Activated naive CD8-positive, alpha-beta T cell treated with anti-CD3 and anti-CD28 coated beads for 36 hours (primary cell): Measurements from ENCODE around the gene DENND10. TPM values are rescaled to one million over a fixed set of nuclear protein-coding genes. Genes with fewer than 3 reads are reported as not detected.

Experiments
- DNase-seq: peaks from one replicate; pipeline ENCODE4 v3.0.0; 2021
- H3K27ac Mint-ChIP-seq: one replicate; pipeline ENCODE4 v1.8.0; 2022; ENCODE audit warnings: mild to moderate bottlenecking, moderate library complexity, mixed read lengths
- H3K27me3 Mint-ChIP-seq: one replicate; pipeline ENCODE4 v1.8.0; 2022; ENCODE audit warnings: mild to moderate bottlenecking, mixed read lengths
- H3K36me3 Mint-ChIP-seq: one replicate; pipeline ENCODE4 v1.8.0; 2021; ENCODE audit warnings: mild to moderate bottlenecking, mixed read lengths
- H3K4me1 Mint-ChIP-seq: one replicate; pipeline ENCODE4 v1.8.0; 2021; ENCODE audit warnings: mixed read lengths
- H3K4me3 Mint-ChIP-seq: one replicate; pipeline ENCODE4 v1.8.0; 2022; ENCODE audit warnings: mild to moderate bottlenecking, moderate library complexity, mixed read lengths
- H3K9me3 Mint-ChIP-seq: one replicate; pipeline ENCODE4 v1.8.0; 2022; ENCODE audit warnings: mixed read lengths
- total RNA-seq, 2 experiments: library from RNA; stranded (reverse); gene quantifications; one replicate each; pipeline ENCODE4 v1.2.3, GENCODE V29; 2021

Gene DENND10
- total RNA-seq, 2 experiments from 2014 or later, result 14.6 to 17.8 TPM

GRCh38 chr10:119112056-119112455 lies 8.1 kb downstream of the DENND10 start:
- H3K4me3 Mint-ChIP-seq, result no peak overlapping the region
- H3K27ac Mint-ChIP-seq, result no peak overlapping the region
- no peaks in the 10 kb centered on the region for H3K9me3 Mint-ChIP-seq
- no peak for DNase-seq
- H3K4me1 Mint-ChIP-seq, result no peaks in the 10 kb centered on the region
- peaks cover 3% of the 10 kb centered on the region for H3K36me3 Mint-ChIP-seq
- H3K27me3 Mint-ChIP-seq, result no peaks in the 10 kb centered on the region

DNA sequence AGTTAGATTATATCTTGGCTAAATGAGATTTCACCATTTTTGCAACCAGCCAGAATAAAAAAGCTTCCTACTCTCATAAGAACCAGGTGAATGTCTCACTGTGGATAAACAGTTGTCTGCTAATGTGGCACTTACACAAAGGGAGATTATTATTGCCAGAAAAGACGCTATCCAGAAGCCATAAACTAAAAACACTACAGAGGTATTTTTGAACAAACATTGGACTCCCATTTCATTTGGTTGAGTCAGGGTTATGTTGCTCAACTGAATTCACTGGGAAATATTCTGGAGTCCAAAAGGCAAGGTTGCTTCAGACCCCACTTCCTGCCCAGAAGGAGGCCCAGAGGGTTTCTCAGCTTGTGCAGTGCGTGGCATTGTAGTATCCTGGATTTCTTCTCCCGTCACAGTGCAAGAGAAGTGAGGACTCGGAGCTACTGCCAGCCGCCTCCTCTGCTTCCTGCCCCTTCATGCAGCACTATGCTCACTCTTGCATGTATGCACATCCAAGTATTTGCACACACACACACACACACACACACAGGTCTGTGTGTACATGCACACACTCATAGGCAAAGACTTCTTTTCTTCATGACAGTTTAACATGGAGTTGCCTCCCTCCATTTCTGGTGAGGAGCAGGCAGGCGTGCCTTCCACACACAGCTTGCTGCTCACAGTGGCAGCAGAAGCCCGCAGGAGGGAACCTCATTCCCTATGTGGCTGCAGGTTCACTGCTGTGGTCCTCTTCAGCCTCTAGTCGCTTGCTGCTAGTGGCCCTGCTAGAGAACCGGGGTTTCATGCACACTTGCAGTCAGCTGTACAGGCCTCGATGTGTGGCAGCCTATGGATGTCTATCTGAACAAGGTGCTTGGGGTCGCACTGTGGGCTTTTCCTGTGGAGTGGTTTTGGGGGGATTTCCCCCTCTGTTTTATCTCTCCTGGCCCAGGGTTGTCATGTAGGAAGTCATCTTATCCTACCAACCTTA lies 10.1 kb downstream of the DENND10 start:
- H3K27ac Mint-ChIP-seq, result no peak overlapping the region

DNA sequence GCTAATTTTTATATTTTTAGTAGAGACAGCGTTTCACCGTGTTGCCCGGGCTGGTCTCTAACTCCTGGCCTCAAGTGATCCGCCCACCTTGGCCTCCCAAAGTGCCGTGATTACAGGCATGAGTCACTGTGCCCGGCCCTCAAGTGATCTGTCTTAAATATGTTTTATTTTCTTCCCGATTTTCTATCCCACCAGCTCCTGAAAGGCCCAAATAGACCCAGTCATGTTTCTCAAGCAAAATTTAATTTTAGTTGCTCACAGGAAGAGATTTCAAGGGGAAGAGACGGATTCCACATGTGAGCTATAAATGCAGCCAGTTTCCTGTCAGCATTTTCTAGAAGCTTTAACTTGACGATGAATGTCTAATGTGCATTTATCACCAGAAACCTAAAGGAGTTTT lies 12.0 kb downstream of the DENND10 start:
- H3K27ac Mint-ChIP-seq, result no peak overlapping the region

More for the DNA sequence above, 10.1 kb downstream of the DENND10 start:
- Mint-ChIP-seq H3K9me3 (no peaks in the 10 kb centered on the region), H3K36me3 (peaks cover 4% of the 10 kb centered on the region), H3K27me3 (no peaks in the 10 kb centered on the region), H3K4me1 (no peaks in the 10 kb centered on the region), H3K4me3 (no peak overlapping the region)
- DNase-seq, result no peak

DNA sequence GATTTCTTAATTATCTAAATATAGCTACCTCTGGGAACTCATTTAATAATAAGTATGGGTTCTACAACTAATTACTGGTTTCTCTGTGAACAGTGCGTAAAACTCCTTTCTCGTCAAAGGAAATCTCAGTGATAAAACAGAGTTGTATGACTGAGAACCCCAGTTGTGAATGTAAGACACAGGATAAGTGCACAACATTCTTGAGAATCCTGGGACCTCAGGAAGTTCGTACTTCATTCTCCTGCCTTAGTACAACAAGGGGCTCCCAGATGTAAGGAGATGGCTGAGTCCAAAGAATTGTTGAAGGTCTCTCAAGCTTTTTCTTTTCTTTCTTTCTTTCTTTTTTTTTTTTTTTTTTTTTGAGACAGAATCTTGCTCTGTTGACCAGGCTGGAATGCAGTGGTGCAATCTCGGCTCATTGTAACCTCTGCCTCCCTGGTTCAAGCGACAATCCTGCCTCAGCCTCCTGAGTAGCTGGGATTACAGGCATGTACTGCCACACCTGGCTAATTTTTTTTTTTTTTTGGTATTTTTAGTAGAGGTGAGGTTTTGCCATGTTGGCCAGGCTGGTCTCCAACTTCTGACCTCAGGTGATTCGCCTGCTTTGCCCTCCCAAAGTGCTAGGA lies 12.5 kb downstream of the DENND10 start:
- H3K4me3 Mint-ChIP-seq, result no peak overlapping the region
- H3K36me3 Mint-ChIP-seq, result peaks cover 9% of the 10 kb centered on the region
- no peaks in the 10 kb centered on the region for H3K27me3 Mint-ChIP-seq
- H3K9me3 Mint-ChIP-seq, result no peaks in the 10 kb centered on the region
- H3K4me1 Mint-ChIP-seq, result peaks cover 5% of the 10 kb centered on the region
- no peak for DNase-seq
- no peak overlapping the region for H3K27ac Mint-ChIP-seq

More for the DNA sequence above, 12.0 kb downstream of the DENND10 start:
- Mint-ChIP-seq H3K36me3 (peaks cover 7% of the 10 kb centered on the region), H3K27me3 (no peaks in the 10 kb centered on the region), H3K4me3 (no peak overlapping the region), H3K9me3 (no peaks in the 10 kb centered on the region), H3K4me1 (peaks cover 5% of the 10 kb centered on the region)
- DNase-seq, result no peak

DNA sequence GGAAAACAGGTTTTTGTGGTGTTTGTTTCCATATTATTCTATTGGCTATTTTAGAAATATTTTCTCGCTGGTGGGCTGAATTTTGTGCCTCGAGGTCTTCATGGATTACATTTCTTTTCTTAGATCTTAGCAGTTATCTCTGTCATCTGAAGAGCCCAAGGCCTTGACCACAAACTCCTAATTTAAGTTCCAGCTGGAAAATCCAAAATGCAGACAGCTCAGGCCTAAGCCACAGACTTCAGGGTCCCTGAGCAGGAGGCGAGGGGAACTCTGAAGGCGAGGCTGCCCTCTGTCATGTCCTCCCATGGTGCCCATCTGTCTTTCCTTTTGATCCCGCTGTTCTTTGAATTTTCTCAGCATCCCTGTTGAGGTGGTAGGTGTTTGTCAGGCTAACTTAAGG lies 14.3 kb downstream of the DENND10 start:
- H3K36me3 Mint-ChIP-seq, result peaks cover 11% of the 10 kb centered on the region
- H3K27me3 Mint-ChIP-seq, result no peaks in the 10 kb centered on the region
- no peak for DNase-seq
- H3K4me3 Mint-ChIP-seq, result no peak overlapping the region
- no peaks in the 10 kb centered on the region for H3K9me3 Mint-ChIP-seq
- H3K27ac Mint-ChIP-seq, result no peak overlapping the region
- H3K4me1 Mint-ChIP-seq, result peaks cover 5% of the 10 kb centered on the region

DNA sequence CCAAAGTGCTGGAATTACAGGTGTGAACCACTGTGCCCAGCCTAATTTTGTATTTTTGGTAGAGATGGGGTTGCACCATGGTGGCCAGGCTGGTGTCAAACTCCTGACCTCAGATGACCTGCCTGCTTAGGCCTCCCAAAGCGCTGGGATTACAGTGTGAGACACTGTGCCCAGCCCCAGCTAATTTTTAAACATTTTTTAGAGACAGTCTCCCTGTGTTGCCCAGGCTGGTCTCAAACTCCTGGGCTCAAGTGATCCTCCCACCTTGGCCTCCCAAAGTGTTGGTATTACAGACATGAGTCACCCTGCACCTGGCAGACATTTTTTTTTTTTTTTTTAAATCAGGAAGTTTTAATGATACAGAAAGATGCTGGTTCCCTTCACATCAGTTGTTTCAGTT lies 15.5 kb downstream of the DENND10 start:
- no peak for DNase-seq
- Mint-ChIP-seq H3K36me3 (peaks cover 11% of the 10 kb centered on the region), H3K9me3 (no peaks in the 10 kb centered on the region), H3K4me3 (no peak overlapping the region), H3K27ac (no peak overlapping the region), H3K27me3 (no peaks in the 10 kb centered on the region), H3K4me1 (peaks cover 5% of the 10 kb centered on the region)

GRCh38 chr10:119120413-119120867 lies 16.5 kb downstream of the DENND10 start:
- no peak for DNase-seq
- Mint-ChIP-seq H3K9me3 (no peaks in the 10 kb centered on the region), H3K4me3 (no peak overlapping the region), H3K36me3 (peaks cover 11% of the 10 kb centered on the region), H3K27ac (no peak overlapping the region), H3K4me1 (peaks cover 5% of the 10 kb centered on the region), H3K27me3 (no peaks in the 10 kb centered on the region)

GRCh38 chr10:119120875-119121274 lies 17.0 kb downstream of the DENND10 start:
- H3K36me3 Mint-ChIP-seq, result peaks cover 13% of the 10 kb centered on the region

DNA sequence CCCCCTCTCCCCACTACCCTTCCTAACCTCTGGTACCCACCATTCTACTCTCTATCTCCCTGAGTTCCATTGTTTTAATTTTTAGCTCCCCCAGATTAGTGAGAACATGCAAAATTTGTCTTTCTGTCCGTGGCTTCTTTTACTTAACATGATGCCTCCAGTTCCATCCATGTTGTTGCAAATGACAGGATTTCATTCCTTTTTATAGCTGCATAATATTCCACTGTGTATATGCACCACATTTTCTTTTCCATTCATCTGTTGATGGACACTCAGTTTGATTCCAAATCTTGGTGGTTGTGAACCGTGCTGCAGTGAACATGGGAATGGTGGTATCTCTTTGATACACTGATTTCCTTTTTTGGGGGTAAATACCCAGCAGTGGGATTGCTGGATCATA lies 22.0 kb downstream of the DENND10 start:
- peaks cover 9% of the 10 kb centered on the region for H3K4me1 Mint-ChIP-seq
- no peaks in the 10 kb centered on the region for H3K9me3 Mint-ChIP-seq
- no peak overlapping the region for H3K27ac Mint-ChIP-seq
- H3K36me3 Mint-ChIP-seq, result peaks cover 30% of the 10 kb centered on the region
- DNase-seq, result no peak
- H3K4me3 Mint-ChIP-seq, result no peak overlapping the region
- no peaks in the 10 kb centered on the region for H3K27me3 Mint-ChIP-seq

More at GRCh38 chr10:119120875-119121274, 17.0 kb downstream of the DENND10 start:
- Mint-ChIP-seq H3K4me1 (peaks cover 5% of the 10 kb centered on the region), H3K27me3 (no peaks in the 10 kb centered on the region), H3K9me3 (no peaks in the 10 kb centered on the region), H3K27ac (no peak overlapping the region), H3K4me3 (no peak overlapping the region)
- DNase-seq, result no peak

DNA sequence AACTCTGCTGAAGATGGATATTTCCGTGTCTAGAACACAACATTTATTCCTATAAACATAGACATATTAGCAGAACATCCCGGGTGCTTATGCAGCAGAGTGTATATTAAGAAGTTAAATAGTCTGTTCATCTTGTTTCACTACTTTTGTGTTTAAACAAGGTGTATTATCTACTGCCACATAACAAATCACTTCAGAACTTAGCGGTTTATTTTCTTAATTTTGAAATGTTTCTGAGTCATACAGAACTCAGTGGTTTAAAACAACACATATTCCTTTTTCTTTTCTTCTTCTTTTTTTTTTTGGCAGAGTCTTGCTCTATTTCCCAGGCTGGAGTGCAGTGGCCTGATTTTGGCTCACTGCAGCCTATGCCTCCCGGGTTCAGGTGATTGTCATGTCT lies 25.8 kb downstream of the DENND10 start:
- Mint-ChIP-seq H3K9me3 (no peaks in the 10 kb centered on the region), H3K36me3 (peaks cover 47% of the 10 kb centered on the region), H3K27ac (no peak overlapping the region), H3K4me1 (peaks cover 33% of the 10 kb centered on the region), H3K27me3 (no peaks in the 10 kb centered on the region), H3K4me3 (no peak overlapping the region)
- DNase-seq, result no peak

DNA sequence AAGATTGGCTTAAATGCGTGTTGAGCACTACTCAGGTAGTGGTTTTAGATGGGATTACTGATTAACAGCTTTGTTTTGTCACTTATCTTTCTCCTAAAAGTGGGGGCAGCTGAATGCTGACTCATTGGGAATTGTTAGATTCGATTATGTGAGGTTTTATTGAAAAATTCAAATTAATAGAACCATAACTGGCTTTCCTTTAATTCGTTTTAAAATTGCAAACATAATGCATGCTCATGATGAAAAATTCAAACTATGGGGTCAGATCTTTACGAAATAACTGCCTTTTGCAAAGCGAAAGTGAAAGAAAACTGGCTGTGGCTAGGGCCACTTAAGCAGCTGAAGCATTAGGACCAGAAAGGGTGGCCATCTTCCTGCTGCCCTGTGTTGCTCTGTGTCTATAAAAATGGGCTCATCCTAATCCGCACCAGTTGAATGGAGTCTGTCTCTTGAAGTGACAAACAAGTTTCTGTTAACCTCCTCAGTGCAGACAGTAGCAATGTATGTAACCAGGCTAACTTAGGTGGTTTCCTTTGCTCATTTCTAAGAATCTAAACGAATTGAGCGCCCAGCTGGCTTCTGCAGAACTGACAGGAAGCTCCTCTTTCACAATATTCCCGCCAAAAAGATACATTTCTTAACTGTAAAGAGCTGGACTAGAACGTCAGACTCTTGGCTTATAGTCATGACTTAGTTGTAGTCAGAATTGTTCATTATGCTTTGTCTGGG lies 27.8 kb downstream of the DENND10 start:
- Mint-ChIP-seq H3K27ac (peak overlapping the region; percentile 89), H3K9me3 (no peaks in the 10 kb centered on the region), H3K27me3 (no peaks in the 10 kb centered on the region), H3K4me3 (peak overlapping the region; percentile 77), H3K4me1 (peaks cover 38% of the 10 kb centered on the region), H3K36me3 (peaks cover 39% of the 10 kb centered on the region)
- DNase-seq, result peak; percentile 29

DNA sequence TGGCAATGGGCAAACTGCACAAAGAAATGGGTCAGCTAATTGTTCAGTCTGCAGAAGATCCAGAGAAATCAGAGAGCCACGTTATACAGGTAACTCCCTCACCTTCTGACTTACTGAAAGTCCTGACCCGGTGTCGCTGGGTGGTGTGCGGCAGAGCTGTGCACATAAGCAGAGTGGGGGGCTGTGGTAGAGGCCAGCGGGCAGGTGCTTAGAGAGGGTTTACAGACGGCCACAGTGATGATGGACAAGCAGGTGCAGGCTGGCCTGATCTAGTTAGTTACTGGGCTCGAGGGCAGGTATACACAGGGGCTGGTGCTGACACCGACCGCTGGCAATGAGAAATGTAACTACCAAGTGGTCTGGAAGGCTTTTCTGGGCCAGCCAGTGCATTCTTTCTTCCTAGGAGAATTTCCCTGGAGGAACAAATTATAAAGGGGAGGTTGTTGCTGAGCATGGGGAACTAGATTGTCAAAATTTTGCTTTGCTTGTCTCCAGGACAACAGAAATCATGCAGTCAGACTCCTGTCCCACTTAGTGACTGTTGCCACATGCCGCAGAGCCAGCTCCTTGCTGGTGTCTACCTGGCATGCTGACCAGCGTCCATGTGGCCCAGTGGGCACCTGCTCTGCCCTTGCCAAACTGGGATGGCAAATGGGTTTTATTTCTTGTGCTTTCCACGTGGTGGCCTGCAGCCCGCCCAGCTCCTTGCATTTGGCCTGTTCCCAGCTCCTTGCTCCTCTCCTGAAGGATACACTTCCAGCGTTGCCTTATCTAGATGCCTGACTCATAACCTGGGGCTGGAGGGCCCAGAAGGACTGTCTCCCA lies 28.8 kb downstream of the DENND10 start:
- no peak overlapping the region for H3K4me3 Mint-ChIP-seq
- H3K27me3 Mint-ChIP-seq, result no peaks in the 10 kb centered on the region
- DNase-seq, result no peak
- no peaks in the 10 kb centered on the region for H3K9me3 Mint-ChIP-seq
- H3K27ac Mint-ChIP-seq, result peak overlapping the region; percentile 89
- peaks cover 38% of the 10 kb centered on the region for H3K4me1 Mint-ChIP-seq
- H3K36me3 Mint-ChIP-seq, result peaks cover 39% of the 10 kb centered on the region

GRCh38 chr10:119133949-119134348 lies 30.0 kb downstream of the DENND10 start:
- H3K27ac Mint-ChIP-seq, result peak overlapping the region; percentile 43
- DNase-seq, result peak; percentile 17
- no peak overlapping the region for H3K4me3 Mint-ChIP-seq
- peaks cover 38% of the 10 kb centered on the region for H3K4me1 Mint-ChIP-seq
- no peaks in the 10 kb centered on the region for H3K9me3 Mint-ChIP-seq
- no peaks in the 10 kb centered on the region for H3K27me3 Mint-ChIP-seq
- H3K36me3 Mint-ChIP-seq, result peaks cover 38% of the 10 kb centered on the region

DNA sequence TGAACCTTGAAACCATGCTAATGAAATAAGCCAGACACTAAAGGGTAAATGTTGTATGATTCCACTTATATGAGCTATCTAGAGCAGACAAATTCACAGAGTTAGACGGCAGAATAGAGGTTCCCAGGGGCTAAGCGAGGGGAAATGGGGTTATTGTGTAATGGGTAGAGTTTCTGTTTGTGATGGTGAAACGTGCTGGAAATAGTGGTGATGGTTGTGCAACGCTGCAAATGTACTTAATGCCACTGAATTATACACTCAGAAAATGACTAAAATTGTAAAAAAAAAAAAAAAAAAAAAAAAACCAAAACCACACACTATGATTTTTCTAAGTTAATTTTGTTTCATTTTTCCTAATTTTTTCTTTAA lies 31.6 kb downstream of the DENND10 start:
- Mint-ChIP-seq H3K9me3 (no peaks in the 10 kb centered on the region), H3K27ac (peak overlapping the region; percentile 2), H3K4me1 (peaks cover 37% of the 10 kb centered on the region), H3K27me3 (no peaks in the 10 kb centered on the region), H3K4me3 (no peak overlapping the region), H3K36me3 (peaks cover 38% of the 10 kb centered on the region)
- DNase-seq, result no peak
